NCI-H748 (cell line): ENCODE measurements around the gene MRPS5.
"Not testable (repeated sequence)": the region's sequence is repeated elsewhere in the genome, so short reads cannot be mapped to it uniquely, and the experiment has no call there.

Source experiments
- DNase-seq: peaks from one replicate; lab custom pipeline; 2025; ENCODE audit not compliant: unreplicated experiment; lab: John Stamatoyannopoulos, UW

The MRPS5 gene

GRCh38 chr2:95048825-95049682 is 72.6 kb downstream of the MRPS5 start:
- DNase-seq: no peak

GRCh38 chr2:95047629-95048510 is 73.7 kb downstream of the MRPS5 start:
- DNase-seq: peak; percentile 58

DNA sequence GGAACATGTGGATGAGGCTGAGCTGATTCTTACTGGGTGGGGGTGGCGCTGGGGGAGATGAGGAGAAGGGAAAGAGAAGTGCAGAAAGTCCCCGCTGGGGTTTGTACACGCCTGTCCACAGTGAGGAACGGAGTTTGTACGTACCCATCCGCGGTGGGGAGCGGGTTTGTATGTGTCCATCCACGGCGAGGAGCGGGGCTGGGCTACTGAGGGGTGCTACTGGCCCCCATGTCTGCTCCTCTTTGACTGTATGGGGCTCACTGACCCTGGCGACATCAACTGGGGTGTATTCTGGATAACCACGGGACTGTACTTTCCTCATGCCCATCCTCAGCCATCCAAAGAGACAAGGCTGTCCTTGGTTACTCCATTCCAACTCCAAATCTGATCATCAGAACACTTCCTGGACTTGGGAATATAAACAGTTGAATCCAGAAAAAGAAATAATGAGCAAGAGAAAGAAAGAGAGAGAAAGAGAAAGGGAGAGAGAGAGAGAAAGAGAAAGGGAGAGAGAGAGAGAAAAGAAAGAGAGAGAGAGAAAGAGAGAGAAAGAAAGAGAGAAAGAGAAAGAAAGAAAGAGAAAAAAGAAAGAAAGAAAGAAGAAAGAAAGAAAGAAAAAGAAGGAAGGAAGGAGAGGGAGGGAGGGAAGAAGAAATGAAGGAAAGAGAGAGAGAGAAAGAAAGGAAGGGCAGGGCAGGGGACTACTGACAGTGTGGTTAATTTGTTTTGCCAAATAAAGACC is 75.1 kb downstream of the MRPS5 start:
- no peak for DNase-seq

DNA sequence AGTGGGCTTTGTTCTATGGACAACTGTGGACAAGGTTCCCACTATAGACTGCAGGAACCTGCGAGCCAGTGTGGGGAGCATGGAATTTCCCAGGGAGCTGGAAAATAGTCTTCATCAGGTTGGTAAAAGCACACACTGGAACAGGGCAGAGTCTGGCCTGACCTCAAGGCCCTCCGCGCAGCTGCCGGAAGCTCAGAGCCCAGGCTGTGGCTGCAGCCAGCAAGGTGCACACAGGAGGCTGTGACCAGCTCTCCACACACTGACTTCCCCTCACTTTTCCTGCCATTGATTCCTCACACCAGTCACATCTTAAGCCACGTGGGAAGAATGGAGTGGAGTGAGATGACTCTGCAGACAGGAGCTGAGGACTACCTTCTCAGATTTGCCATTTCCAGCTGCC is 77.0 kb downstream of the MRPS5 start:
- no peak for DNase-seq

GRCh38 chr2:95043300-95044093 is 78.1 kb downstream of the MRPS5 start:
- no peak for DNase-seq

DNA sequence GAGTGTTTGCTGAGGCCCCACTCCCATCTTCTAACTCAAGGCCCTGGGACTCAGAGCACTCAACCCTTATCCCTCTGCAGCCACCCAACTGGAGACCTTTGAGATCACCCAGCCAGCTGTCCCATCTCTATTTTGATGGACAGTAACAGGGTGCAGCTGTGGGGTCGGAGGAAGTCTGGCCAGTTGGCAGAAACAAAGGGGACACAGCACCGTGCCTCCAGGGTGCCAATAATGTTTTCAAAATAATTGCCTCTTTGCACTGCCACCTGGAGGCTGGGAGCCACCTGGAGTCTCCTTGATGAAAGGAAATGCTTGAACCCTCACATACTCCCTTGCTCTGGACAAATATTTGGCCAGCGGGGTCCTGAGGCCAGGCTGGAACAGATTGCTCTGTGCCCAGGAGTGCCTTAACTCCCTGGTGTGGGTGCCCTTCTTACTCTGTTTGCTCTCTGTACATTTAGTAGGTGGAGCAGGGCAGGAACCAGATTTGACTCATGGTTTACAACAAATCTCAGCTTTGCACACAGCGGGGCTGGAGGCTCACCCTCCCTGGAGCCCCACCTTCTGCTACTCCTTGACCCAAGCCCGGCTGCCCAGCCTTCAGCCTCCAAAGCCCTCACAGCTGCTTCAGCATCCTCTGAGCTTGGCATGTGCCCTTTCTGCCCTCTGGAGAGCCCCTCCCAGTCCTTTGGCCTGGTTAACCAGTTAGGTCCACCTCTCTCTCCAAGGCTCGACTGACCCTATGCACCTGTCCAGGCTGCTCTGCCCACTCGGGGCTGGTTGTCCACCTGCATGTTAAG is 78.9 kb downstream of the MRPS5 start:
- peak; percentile 75 for DNase-seq

GRCh38 chr2:95041824-95042442 is 79.7 kb downstream of the MRPS5 start:
- no peak for DNase-seq

DNA sequence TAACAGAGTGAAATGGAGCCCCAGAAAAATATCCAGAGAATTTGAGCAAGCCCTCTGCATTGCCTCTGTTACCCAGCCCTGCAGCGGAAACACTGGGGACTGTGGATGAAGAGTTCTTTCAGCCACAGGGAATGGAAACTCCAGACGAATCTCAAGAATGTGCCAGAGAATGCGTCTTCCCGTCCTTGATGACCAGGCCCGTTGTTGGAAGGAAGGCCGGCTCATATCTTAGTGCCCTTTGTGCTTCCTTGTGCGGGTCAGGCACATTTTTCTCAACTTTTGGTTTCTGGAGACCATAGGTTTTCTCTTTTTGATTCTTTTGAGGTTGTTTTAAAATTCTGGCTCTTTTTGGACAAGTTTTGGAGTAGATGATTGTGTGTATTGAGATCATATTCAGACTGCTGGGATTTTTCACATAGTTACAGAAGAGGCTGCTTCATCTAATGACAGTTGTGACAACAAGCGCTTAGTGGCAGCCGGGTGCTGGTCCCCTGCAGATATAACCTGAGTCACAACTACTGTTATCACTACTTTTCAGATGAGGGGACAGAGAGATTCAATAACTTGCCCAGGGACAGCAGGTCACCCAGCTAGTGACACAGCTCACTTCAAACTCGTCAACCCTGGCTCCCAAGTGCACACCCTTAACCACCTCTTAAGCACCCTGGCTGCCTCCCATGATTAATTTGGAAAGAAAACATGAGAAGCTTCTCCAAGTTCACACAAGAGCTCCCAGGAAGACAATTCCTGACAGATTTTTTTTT is 80.4 kb downstream of the MRPS5 start:
- DNase-seq: no peak

GRCh38 chr2:95040426-95040825 is 81.2 kb downstream of the MRPS5 start:
- no peak for DNase-seq

GRCh38 chr2:95039978-95040377 is 81.6 kb downstream of the MRPS5 start:
- no peak for DNase-seq

DNA sequence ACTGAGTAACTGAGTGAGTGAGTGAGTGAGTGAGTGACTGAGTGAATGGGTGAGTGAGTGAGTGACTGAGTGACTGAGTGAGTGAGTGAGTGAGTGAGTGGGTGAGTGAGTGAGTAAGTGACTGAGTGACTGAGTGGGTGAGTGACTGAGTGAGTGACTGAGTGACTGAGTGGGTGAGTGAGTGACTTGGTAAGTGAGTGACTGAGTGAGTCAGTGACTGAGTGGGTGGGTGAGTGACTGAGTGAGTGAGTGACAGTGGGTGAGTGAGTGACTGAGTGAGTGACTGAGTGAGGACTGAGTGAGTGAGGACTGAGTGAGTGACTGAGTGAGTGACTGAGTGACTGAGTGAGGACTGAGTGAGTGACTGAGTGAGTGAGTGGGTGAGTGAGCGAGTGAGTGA is 82.2 kb downstream of the MRPS5 start:
- no peak for DNase-seq

- no peak for DNase-seq
These were observed 82.8 kb downstream of the MRPS5 start for GRCh38 chr2:95038635-95039298.

DNA sequence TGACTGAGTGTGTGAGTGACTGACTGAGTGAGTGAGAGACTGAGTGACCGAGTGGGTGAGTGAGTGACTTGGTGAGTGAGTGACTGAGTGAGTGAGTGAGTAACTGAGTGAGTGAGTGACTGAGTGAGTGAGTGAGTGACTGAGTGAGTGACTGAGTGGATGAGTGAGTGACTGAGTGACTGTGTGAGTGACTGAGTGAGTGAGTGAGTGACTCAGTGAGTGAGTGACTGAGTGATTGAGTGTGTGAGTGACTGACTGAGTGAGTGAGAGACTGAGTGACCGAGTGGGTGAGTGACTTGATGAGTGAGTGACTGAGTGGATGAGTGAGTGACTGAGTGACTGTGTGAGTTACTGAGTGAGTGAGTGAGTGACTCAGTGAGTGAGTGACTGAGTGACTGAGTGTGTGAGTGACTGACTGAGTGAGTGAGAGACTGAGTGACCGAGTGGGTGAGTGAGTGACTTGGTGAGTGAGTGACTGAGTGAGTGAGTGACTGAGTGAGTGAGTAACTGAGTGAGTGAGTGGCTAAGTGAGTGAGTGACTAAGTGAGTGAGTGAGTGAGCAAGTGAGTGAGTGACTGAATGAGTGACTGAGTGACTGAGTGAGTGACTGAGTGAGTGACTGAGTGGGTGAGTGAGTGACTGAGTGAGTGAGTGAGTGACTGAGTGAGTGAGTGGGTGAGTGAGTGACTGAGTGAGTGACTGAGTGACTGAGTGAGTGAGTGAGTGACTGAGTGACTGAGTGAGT is 83.6 kb downstream of the MRPS5 start:
- not testable (repeated sequence) for DNase-seq

DNA sequence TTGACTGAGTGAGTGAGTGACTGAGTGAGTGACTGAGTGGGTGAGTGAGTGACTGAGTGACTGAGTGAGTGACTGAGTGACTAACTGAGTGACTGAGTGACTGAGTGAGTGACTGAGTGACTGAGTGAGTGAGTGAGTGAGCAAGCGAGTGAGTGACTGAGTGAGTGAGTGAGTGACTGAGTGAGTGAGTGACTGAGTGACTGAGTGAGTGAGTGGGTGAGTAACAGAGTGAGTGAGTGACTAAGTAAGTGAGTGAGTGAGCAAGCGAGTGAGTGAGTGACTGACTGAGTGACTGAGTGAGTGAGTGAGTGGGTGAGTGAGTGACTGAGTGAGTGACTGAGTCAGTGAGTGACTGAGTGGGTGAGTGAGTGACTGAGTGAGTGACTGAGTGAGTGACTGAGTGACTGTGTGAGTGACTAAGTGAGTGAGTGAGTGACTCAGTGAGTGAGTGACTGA is 84.2 kb downstream of the MRPS5 start:
- no peak for DNase-seq

- DNase-seq: no peak
These were observed 84.8 kb downstream of the MRPS5 start for GRCh38 chr2:95036596-95037383.
